Measurements from ENCODE around the gene H3-3A. TPM values are rescaled to one million over a fixed set of nuclear protein-coding genes. Genes with fewer than 3 reads are reported as not detected.
"Not testable (repeated sequence)": the region's sequence is repeated elsewhere in the genome, so short reads cannot be mapped to it uniquely, and the experiment has no call there.

Gene H3-3A
- total and polyA plus RNA-seq, 2 experiments from 2014 or later, result 913 to 2,407 TPM

DNA sequence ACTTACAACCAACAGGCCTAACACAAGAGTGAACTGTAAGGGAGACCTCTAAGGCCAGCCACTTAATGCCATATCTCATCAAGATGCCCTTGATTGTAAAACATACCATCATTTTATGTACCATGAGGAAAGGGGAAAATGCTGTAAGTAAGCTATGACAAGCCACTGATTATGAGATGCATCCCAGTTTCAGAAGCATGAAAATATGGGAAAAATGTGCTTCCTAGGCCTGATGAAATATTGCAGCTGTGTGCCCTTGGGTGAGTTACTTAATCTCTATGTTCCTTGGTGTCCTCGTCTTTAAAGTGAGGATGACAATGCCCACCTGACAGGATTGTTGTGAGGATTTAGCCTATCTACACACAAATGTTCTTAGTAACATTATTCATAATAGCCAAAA, 28.9 kb downstream of the H3-3A start:
- Histone ChIP-seq H3K4me1 (ENCODE audit: insufficient read depth) (no peaks in the 10 kb centered on the region), H2AFZ (0 out of 2 replicates have a peak overlapping the region, but pooled peaks have one; percentile 52), H3K4me3 (no peak overlapping the region), H3K36me3 (ENCODE audit: insufficient read depth) (no peaks in the 10 kb centered on the region), H3F3A (replicated peaks; ENCODE audit: low read depth) (peaks cover 4% of the 10 kb centered on the region; the same call in 1 of the 2 replicates), H4K20me1 (replicated peaks; ENCODE audit: insufficient read depth) (no peaks in the 10 kb centered on the region), H3K9me2 (ENCODE audit: insufficient read depth) (no peaks in the 10 kb centered on the region), H3K27me3 (ENCODE audit: insufficient read depth) (no peaks in the 10 kb centered on the region), H3K4me2 (no peak overlapping the region), H3K79me2 (replicated peaks; ENCODE audit: insufficient read depth) (no peaks in the 10 kb centered on the region), H3K27ac (ENCODE audit: low read depth) (no peak overlapping the region)
- no peak for TF ChIP-seq STAT1 (IDR thresholded peaks at IDR 0.05; ENCODE audit: unreplicated experiment)
- no peak for TF ChIP-seq ZNF114 (CRISPR knock-in tag; IDR thresholded peaks at IDR 0.05)
- no peak for TF ChIP-seq ETS1 (IDR thresholded peaks at IDR 0.05)
- TF ChIP-seq, protein P1, sequence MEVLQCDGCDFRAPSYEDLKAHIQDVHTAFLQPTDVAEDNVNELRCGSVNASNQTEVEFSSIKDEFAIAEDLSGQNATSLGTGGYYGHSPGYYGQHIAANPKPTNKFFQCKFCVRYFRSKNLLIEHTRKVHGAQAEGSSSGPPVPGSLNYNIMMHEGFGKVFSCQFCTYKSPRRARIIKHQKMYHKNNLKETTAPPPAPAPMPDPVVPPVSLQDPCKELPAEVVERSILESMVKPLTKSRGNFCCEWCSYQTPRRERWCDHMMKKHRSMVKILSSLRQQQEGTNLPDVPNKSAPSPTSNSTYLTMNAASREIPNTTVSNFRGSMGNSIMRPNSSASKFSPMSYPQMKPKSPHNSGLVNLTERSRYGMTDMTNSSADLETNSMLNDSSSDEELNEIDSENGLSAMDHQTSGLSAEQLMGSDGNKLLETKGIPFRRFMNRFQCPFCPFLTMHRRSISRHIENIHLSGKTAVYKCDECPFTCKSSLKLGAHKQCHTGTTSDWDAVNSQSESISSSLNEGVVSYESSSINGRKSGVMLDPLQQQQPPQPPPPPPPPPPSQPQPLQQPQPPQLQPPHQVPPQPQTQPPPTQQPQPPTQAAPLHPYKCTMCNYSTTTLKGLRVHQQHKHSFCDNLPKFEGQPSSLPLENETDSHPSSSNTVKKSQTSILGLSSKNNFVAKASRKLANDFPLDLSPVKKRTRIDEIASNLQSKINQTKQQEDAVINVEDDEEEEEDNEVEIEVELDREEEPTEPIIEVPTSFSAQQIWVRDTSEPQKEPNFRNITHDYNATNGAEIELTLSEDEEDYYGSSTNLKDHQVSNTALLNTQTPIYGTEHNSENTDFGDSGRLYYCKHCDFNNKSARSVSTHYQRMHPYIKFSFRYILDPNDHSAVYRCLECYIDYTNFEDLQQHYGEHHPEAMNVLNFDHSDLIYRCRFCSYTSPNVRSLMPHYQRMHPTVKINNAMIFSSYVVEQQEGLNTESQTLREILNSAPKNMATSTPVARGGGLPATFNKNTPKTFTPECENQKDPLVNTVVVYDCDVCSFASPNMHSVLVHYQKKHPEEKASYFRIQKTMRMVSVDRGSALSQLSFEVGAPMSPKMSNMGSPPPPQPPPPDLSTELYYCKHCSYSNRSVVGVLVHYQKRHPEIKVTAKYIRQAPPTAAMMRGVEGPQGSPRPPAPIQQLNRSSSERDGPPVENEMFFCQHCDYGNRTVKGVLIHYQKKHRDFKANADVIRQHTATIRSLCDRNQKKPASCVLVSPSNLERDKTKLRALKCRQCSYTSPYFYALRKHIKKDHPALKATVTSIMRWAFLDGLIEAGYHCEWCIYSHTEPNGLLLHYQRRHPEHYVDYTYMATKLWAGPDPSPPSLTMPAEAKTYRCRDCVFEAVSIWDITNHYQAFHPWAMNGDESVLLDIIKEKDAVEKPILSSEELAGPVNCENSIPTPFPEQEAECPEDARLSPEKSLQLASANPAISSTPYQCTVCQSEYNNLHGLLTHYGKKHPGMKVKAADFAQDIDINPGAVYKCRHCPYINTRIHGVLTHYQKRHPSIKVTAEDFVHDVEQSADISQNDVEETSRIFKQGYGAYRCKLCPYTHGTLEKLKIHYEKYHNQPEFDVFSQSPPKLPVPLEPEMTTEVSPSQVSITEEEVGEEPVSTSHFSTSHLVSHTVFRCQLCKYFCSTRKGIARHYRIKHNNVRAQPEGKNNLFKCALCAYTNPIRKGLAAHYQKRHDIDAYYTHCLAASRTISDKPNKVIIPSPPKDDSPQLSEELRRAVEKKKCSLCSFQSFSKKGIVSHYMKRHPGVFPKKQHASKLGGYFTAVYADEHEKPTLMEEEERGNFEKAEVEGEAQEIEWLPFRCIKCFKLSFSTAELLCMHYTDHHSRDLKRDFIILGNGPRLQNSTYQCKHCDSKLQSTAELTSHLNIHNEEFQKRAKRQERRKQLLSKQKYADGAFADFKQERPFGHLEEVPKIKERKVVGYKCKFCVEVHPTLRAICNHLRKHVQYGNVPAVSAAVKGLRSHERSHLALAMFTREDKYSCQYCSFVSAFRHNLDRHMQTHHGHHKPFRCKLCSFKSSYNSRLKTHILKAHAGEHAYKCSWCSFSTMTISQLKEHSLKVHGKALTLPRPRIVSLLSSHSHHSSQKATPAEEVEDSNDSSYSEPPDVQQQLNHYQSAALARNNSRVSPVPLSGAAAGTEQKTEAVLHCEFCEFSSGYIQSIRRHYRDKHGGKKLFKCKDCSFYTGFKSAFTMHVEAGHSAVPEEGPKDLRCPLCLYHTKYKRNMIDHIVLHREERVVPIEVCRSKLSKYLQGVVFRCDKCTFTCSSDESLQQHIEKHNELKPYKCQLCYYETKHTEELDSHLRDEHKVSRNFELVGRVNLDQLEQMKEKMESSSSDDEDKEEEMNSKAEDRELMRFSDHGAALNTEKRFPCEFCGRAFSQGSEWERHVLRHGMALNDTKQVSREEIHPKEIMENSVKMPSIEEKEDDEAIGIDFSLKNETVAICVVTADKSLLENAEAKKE (CRISPR knock-in tag; IDR thresholded peaks at IDR 0.05), result no peak
- no peak for TF ChIP-seq POLR2AphosphoS5 (IDR thresholded peaks at IDR 0.05; ENCODE audit: low read depth)
- no peak for TF ChIP-seq NANOG (IDR thresholded peaks at IDR 0.05; ENCODE audit: borderline replicate concordance)
- TF ChIP-seq, protein P2, sequence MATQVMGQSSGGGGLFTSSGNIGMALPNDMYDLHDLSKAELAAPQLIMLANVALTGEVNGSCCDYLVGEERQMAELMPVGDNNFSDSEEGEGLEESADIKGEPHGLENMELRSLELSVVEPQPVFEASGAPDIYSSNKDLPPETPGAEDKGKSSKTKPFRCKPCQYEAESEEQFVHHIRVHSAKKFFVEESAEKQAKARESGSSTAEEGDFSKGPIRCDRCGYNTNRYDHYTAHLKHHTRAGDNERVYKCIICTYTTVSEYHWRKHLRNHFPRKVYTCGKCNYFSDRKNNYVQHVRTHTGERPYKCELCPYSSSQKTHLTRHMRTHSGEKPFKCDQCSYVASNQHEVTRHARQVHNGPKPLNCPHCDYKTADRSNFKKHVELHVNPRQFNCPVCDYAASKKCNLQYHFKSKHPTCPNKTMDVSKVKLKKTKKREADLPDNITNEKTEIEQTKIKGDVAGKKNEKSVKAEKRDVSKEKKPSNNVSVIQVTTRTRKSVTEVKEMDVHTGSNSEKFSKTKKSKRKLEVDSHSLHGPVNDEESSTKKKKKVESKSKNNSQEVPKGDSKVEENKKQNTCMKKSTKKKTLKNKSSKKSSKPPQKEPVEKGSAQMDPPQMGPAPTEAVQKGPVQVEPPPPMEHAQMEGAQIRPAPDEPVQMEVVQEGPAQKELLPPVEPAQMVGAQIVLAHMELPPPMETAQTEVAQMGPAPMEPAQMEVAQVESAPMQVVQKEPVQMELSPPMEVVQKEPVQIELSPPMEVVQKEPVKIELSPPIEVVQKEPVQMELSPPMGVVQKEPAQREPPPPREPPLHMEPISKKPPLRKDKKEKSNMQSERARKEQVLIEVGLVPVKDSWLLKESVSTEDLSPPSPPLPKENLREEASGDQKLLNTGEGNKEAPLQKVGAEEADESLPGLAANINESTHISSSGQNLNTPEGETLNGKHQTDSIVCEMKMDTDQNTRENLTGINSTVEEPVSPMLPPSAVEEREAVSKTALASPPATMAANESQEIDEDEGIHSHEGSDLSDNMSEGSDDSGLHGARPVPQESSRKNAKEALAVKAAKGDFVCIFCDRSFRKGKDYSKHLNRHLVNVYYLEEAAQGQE (IDR thresholded peaks at IDR 0.05; ENCODE audit: unreplicated experiment), result no peak
- TF ChIP-seq EZH2phosphoT487 (IDR thresholded peaks at IDR 0.05; ENCODE audit: unreplicated experiment), result no peak
- H3K9me3 Mint-ChIP-seq, result no peaks in the 10 kb centered on the region
- peaks cover 1% of the 10 kb centered on the region for H3K27me3 Mint-ChIP-seq (ENCODE audit: insufficient read depth, low read depth, poor library complexity)
- no peak overlapping the region for H3K27ac Mint-ChIP-seq
- no peak for DNase-seq (ENCODE audit: low spot score)
- ATAC-seq, result no peak
- no peaks in the 10 kb centered on the region for H3K4me1 Mint-ChIP-seq
- no peak overlapping the region for H3K4me3 Mint-ChIP-seq
- no peaks in the 10 kb centered on the region for H3K36me3 Mint-ChIP-seq (ENCODE audit: low read depth)

- H3K36me3 Mint-ChIP-seq (ENCODE audit: low read depth); H4K20me1 ChIP-seq (replicated peaks; ENCODE audit: insufficient read depth); H3K27ac Mint-ChIP-seq; H3K27me3 ChIP-seq (ENCODE audit: insufficient read depth); H3K4me1 ChIP-seq (ENCODE audit: insufficient read depth); H3K9me3 Mint-ChIP-seq; ATAC-seq; H3K27me3 Mint-ChIP-seq (ENCODE audit: insufficient read depth, low read depth, poor library complexity); H3K9me2 ChIP-seq (ENCODE audit: insufficient read depth); H3K4me3 Mint-ChIP-seq; H3K4me3 ChIP-seq; DNase-seq (ENCODE audit: low spot score); H3F3A ChIP-seq (replicated peaks; ENCODE audit: low read depth); H3K27ac ChIP-seq (ENCODE audit: low read depth); H3K36me3 ChIP-seq (ENCODE audit: insufficient read depth); H3K4me2 ChIP-seq; H3K79me2 ChIP-seq (replicated peaks; ENCODE audit: insufficient read depth); H2AFZ ChIP-seq; H3K4me1 Mint-ChIP-seq: not testable (repeated sequence)
Measured at GRCh38 chr1:226092048-226092820, 29.7 kb downstream of the H3-3A start.

Data from GM23338 (cell line).